Hematopoietic multipotent progenitor cell treated with erythropoietin and hydrocortisone succinate and interleukin-3 and kit ligand, for 6 days (in vitro differentiated cells): ENCODE measurements around the gene CPN2.
A peak's percentile ranks its signal among the peaks of the same experiment; 100 is the strongest.

Experiments
- DNase-seq: peaks from one replicate; pipeline ENCODE4 v3.0.0-alpha.2; 2015

The CPN2 gene

GRCh38 chr3:194351952-194352536 lies 916 bp upstream of the CPN2 start:
- no peak for DNase-seq

- DNase-seq: no peak
Measured at GRCh38 chr3:194350726-194351071, 429 bp downstream of the CPN2 start.

GRCh38 chr3:194348354-194348753 lies 2.8 kb downstream of the CPN2 start:
- no peak for DNase-seq

GRCh38 chr3:194346621-194347020 lies 4.5 kb downstream of the CPN2 start:
- no peak for DNase-seq

- DNase-seq: no peak
Measured at GRCh38 chr3:194346035-194346434, 5.1 kb downstream of the CPN2 start.

- peak; percentile 78 for DNase-seq
Measured at GRCh38 chr3:194344012-194344411, 7.1 kb downstream of the CPN2 start.

GRCh38 chr3:194343561-194343893 lies 7.6 kb downstream of the CPN2 start:
- DNase-seq: no peak

GRCh38 chr3:194342861-194343560 lies 8.1 kb downstream of the CPN2 start:
- DNase-seq: no peak

- DNase-seq: no peak
Measured at GRCh38 chr3:194340757-194341400, 10.2 kb downstream of the CPN2 start.

- DNase-seq: no peak
Measured at GRCh38 chr3:194339840-194340239, 11.3 kb downstream of the CPN2 start.

GRCh38 chr3:194339356-194339755 lies 11.8 kb downstream of the CPN2 start:
- DNase-seq: no peak

- no peak for DNase-seq
Measured at GRCh38 chr3:194337965-194338753, 13.0 kb downstream of the CPN2 start.

GRCh38 chr3:194336601-194337355 lies 14.3 kb downstream of the CPN2 start:
- DNase-seq: no peak

GRCh38 chr3:194333981-194334320 lies 17.2 kb downstream of the CPN2 start:
- no peak for DNase-seq

GRCh38 chr3:194333212-194333980 lies 17.7 kb downstream of the CPN2 start:
- DNase-seq: peak; percentile 88

GRCh38 chr3:194332858-194333211 lies 18.3 kb downstream of the CPN2 start:
- DNase-seq: no peak

- no peak for DNase-seq
Measured at GRCh38 chr3:194330579-194330978, 20.5 kb downstream of the CPN2 start.

GRCh38 chr3:194330160-194330559 lies 21.0 kb downstream of the CPN2 start:
- DNase-seq: no peak

GRCh38 chr3:194329583-194329965 lies 21.6 kb downstream of the CPN2 start:
- no peak for DNase-seq

- DNase-seq: no peak
Measured at GRCh38 chr3:194328942-194329582, 22.1 kb downstream of the CPN2 start.

GRCh38 chr3:194328053-194328657 lies 23.0 kb downstream of the CPN2 start:
- DNase-seq: peak; percentile 55
